HG03565 (cell line): ENCODE results near the gene TPSB2.
"Not testable (repeated sequence)": the region's sequence is repeated elsewhere in the genome, so short reads cannot be mapped to it uniquely, and the experiment has no call there.

Source experiments
- ATAC-seq: cut with Tn5 transposase; IDR thresholded peaks from one replicate; pipeline ENCODE4 v1.9.1; 2021; ENCODE audit warnings: mild to moderate bottlenecking, moderate library complexity; ENCODE audit not compliant: unreplicated experiment

Gene TPSB2

GRCh38 chr16:1185460-1186207, 44.4 kb downstream of the TPSB2 start:
- ATAC-seq = not testable (repeated sequence)

DNA sequence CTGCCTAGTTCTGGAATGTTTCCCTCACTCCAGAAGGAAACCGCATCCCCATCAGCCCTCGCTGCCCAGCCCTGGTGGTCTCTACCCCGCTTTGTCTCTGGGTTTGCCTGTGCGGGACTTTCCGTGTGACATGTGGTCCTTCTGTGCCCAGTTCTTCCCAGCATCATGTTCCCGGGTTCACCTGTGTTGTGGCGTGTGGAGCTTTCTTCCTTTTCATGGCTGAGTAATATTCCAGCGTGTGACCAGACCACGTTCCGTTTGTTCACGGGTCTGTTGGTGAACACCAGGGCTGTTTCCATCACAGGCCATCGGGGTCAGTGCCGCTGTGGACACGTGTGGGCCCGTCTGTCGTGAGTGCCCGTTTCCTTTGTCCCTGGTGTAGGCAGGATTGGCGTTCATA, 45.0 kb downstream of the TPSB2 start:
- no peak for ATAC-seq

DNA sequence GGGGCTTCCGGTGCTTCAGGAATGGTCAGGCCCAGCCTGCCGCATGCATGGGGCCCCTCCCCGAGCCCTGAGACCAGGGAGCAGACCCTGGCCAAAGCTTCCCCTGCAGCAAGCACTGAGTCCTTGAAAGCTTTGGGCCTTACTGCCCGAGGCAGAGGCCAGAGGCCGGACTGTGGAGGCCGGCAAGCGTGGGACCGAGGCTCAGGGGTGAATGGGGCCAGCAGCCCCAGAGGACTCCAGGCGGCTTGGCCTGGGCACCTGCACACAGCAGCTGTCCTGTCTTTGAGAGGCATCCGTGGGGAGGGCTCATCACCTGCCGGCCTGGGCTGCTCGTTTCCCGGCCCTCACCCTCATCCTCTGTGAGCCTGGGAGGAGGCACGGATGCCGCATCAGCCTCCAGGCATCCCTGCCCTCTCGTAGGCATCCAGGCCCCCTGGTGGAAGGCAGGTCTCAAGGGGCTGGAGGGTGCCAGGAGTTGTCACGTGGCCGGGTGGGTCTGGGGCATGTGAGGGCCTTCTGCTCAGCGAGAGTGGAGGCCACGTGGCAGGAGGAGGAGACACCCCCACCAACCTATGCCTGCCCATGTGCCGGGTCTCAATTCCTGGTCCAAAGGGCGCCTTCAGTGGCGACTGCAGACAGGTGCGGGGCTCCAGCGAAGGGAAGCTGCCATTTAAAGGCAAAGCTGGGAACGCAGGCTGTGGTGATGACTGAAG, 45.7 kb downstream of the TPSB2 start:
- no peak for ATAC-seq

DNA sequence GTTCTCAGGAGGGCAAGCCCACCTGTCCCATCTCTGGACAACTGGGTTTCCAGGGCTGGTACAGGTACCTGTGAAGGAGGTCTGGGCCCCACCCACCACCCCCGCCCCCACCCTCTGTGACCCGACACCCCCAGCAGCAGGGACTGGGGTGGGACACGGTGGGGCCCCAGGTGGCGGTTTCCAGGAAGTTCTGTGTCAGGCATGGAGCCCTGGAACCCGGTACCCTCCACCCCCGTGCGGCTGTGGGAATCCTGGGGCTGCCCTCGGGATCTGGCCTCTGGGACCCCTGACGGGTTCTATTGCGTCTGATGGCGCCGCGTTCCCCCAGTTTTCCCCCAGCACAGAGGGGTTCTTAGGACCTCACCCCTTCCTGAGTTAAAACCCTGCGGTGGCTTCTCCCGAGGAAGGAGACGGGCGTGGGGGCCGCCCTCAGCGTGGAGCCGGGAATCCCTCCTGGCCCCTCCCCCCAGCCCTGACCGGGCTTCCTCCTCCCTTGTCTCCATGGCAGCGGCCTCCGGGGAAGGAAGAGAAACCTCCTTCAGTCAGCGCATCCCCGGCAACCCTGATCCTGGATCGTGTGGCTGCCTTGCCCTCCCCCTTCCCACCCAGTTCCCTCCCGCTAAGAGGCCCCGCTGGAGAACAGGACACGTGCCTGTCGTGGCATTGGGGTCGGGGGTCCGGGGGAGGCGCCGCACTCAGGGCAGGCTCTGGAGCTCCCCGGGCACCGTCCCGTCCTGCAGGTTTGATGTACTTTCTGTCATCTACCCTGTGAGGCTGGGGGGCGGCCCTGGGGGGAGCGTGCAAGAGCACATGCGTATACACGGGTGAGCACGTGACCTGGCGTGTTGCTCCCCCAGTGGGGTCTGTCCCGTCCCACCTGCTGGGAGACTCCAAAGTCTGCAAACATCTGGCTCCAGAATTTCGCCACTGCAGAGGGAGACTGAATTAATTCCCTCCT, 46.8 kb downstream of the TPSB2 start:
- ATAC-seq = no peak

- no peak for ATAC-seq
Observed at GRCh38 chr16:1182316-1182671, 47.7 kb downstream of the TPSB2 start.

- ATAC-seq = no peak
Observed at GRCh38 chr16:1181404-1182315, 48.3 kb downstream of the TPSB2 start.

DNA sequence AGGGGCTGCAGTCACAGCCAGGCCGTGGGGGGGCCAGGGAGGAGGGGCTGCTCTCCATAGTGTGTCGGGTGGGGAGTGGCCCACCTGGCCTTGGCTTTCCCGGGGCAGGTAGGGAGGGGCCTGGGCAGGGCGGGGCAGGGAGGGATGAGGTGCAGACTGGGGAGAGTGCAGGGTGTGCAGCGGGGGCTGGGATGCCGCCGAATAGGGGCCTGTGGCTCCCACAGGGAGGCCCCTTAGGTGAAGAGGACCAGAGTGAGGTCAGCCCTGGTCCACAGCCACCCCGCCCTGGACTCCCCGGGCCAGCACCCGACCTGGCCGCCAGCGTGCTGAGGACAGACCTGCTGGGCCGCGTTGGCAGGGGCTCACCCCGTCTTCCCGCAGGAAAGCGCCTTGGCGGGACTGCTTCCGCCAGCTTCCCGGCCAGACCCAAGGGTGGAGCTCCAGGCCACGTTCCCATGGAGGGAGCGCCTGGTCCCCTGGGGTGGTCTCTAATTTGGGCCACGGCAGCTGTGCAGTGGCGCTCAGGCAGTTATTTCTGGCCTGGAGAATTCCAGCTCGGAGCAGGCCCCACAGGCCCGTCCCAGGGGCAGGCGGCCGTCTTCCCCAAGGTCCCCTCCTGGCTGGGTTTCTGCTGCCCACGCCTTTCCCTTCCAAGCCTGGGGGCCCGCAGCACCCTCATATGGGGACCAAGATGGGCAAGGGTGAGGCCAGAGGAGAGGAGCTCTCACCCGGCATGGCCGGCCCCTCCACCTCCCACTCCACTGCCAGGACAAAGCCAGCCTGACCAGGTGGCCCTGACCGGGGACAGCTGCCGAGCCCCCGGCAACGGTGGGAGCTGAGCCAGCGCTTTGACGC, 49.2 kb downstream of the TPSB2 start:
- no peak for ATAC-seq
